ENCODE data around the gene NRF1.

The NRF1 gene

DNA sequence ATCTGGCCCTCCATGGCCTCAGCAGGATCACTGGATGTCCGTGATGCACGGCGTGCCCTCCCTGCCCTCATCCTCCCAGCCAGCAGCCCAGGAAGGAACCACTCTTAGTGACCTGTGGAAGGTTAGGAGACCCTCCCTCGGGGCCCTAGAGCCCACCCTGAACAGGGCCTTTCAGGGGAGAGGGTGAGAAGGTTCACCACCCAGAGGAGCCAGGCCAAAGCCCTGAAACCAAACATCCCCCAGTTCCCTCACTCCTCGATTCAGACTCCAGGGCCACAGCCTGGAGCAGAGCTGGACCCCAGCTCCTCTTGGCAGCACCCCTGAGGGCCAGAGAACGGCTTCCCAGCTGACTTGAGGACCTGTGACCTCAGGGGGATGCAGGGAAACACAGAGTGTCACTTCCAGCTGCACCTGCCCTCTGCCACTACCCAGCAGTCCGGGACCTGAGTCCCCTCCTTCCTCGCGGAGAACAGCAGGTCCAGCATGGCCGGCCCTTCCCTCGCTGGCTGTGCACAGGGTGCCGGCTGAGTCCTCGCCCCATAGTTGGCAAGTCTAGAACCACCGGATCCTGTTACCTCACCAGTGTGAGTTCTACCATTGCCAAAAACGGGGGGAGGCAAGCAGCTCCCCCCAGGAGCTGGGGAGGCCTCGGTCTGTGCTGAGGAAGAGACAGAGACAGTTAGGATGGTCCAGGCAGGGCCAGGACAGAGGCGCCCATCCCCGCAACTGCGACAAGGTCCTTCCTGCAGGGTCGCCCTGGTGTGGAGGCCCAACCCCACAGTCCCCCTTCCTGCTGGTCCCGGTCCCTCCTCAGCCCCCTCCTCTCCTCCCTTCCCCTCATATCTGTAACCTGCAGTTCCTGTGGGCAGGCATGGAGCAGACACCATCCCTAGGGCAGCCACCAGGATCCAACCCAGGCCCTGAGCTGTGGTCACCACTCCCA lies 158.6 kb downstream of the NRF1 start:
- no peak for DNase-seq (ENCODE audit: low spot score in 2 of 2)
- Mint-ChIP-seq H3K4me1 (peaks cover 34% of the 10 kb centered on the region), H3K9me3 (no peaks in the 10 kb centered on the region), H3K36me3 (no peaks in the 10 kb centered on the region), H3K4me3 (no peak overlapping the region), H3K27ac (no peak overlapping the region)
- no peak for ATAC-seq

DNA sequence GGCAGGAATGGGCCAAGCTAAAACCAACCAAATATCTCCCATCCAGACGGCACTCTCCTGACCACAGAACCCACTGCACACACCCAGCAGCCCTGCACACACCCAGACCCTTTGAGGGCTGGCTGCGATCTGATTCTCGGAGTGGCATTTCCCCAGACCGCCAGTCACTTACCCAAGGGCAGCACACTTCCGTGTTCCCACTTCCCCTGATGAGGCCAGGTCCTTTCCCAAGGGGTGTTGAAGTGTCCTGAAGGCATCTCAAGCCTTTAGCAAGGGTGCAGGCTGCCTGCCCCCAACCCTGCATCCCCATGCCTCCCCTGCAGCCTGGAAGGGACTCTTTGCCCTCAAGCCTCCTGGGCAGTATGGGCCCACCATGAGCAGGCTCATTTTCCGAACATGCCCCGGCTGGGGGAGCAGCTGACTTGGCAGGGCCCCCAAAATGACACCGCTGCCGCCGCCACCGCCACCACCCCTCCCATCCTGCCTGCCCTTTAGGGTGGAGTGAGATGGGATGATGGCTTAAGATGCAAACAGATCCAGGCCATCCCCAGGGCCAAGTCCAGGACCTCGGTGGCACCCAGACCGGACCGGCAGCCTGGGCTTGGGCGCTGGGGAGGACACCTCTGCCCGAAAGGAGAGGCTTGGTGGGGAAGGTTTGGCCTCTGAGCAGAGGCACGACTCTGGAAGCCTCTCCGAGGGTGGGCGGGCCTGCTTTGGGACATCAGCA lies 159.8 kb downstream of the NRF1 start:
- H3K36me3 Mint-ChIP-seq = no peaks in the 10 kb centered on the region
- H3K27ac Mint-ChIP-seq = peak overlapping the region; percentile 33
- H3K4me1 Mint-ChIP-seq = peaks cover 28% of the 10 kb centered on the region

DNA sequence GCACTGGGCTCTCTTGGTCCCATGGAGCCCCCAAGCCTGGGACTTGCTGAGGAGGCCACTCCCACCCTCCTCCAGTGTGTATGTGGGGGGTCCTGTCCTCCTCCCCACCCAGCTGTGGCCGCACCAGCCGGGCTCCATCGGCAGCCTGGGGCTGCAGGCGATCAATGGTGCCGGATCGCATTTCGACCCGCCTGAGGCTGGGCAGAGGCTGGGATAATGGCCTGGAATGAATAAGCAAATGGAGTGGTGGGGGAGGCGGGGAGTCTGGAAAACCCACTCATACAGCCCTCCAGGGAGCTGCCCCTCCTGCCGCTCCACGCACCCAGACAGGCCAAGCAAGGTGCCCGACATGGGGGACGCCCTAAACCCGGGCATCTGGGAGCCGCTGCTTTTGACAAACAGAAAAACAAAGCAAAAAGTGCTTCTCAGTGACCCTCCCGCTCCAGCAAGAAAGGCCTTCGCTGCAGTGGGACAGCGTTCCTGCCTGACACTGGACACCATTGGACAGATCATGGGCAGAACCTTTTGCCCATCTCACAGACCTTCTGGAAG lies 160.5 kb downstream of the NRF1 start:
- DNase-seq (ENCODE audit: low spot score in 2 of 2) (no peak), ATAC-seq (no peak)
- Mint-ChIP-seq H3K4me1 (peaks cover 23% of the 10 kb centered on the region), H3K4me3 (no peak overlapping the region), H3K27ac (no peak overlapping the region), H3K36me3 (no peaks in the 10 kb centered on the region), H3K9me3 (no peaks in the 10 kb centered on the region)

More for the DNA sequence above, 159.8 kb downstream of the NRF1 start:
- DNase-seq (ENCODE audit: low spot score in 2 of 2) (no peak), ATAC-seq (no peak)
- Mint-ChIP-seq H3K4me3 (no peak overlapping the region), H3K9me3 (no peaks in the 10 kb centered on the region)

DNA sequence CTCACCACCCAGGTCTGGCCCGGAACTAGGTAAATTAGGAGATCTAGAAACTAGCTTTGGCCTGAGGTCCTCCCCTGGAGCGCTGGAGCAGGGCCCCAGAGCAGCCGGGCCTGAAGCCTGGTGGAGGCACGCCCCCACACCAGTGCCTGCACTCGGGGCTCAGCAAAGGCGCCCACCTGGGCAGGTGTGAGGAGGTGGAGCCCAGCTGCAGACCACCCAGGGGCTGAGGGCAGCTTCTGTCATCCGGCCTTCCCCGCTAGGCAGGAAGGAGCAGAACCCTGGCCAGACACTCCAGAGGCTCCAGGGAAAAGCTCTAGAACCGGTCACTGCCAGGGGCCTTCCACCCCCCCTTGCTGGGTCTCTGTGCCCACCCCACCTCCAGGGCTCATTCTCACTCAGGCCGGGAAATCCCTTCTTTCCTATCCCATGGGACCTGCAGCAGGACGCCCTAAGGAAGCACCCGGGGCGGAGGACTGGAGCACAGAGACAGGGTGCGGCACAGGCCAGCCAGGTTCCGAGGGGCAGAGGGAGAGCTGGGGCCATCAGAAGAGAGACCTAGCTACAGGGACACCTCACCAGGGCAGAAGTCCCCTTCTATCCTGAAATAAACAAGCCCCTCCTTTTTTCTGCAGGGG lies 161.2 kb downstream of the NRF1 start:
- H3K9me3 Mint-ChIP-seq = no peaks in the 10 kb centered on the region
- no peak overlapping the region for H3K4me3 Mint-ChIP-seq
- peaks cover 16% of the 10 kb centered on the region for H3K4me1 Mint-ChIP-seq
- ATAC-seq (no peak), DNase-seq (ENCODE audit: low spot score in 2 of 2) (no peak)
- no peak overlapping the region for H3K27ac Mint-ChIP-seq
- H3K36me3 Mint-ChIP-seq = no peaks in the 10 kb centered on the region

DNA sequence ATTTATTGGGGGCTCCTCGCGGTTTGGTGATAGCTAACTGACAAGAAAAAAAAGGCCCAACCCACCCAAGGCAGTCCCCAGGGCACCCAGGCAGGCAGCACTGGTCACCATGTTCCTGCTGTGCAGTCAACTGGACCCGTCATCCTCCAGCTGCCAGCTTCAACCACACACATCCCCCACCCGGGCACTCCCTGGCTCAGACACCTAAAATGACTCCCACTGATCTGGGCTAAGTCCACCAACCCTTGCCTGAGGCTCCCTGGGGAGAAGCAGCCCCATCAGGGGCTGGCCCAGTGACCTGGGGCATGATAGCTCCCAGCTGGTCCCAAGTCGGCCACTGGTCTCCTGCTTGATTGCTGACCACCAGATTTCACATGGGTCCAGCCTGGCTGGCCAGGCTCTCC lies 161.8 kb downstream of the NRF1 start:
- Mint-ChIP-seq H3K9me3 (no peaks in the 10 kb centered on the region), H3K36me3 (no peaks in the 10 kb centered on the region), H3K4me1 (peaks cover 12% of the 10 kb centered on the region), H3K27ac (no peak overlapping the region), H3K4me3 (no peak overlapping the region)
- ATAC-seq = no peak
- DNase-seq (ENCODE audit: low spot score in 2 of 2) = no peak

DNA sequence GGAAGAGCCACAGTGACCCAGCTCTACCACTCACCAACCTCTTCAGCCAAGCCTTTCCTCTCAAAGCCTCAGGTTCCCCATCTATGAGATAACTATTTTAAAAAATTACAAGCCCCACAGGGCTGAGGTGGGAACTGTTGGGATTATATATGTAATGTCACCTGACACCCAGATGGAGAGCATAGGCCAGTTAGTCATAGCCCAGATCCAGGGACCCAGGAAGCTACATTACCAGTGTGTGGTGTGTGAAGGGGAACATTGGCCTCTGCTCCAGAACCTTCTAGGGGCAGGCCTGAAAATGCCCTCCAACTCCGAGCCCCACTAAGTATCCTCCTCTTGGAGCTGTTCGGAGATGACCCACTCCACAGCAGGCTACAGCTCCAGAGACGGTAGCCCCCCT lies 162.4 kb downstream of the NRF1 start:
- Mint-ChIP-seq H3K4me3 (no peak overlapping the region), H3K4me1 (peaks cover 7% of the 10 kb centered on the region)

DNA sequence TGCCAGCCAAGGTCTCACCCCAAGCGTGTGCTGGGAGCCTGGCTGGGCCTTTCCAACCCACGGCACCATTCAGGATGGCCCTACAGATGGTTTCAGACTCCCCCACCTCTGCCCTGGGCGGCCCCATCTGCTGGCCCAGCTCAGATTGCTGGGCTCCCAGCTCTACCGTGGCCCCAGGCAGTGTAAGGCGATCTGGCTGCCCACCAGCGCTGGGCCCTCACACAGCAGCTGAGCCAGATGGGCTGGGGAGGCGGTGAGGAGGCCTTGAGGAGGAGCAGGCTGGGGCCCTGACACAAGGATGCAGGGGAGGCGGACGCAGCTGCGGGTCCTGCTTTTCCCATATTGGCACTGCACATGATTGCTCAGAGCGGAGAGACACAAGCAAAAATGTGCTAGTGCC lies 162.8 kb downstream of the NRF1 start:
- DNase-seq (ENCODE audit: low spot score in 2 of 2) (no peak), ATAC-seq (no peak)
- H3K4me1 Mint-ChIP-seq = peaks cover 6% of the 10 kb centered on the region
- no peak overlapping the region for H3K27ac Mint-ChIP-seq
- H3K36me3 Mint-ChIP-seq = no peaks in the 10 kb centered on the region
- H3K9me3 Mint-ChIP-seq = no peaks in the 10 kb centered on the region
- H3K4me3 Mint-ChIP-seq = no peak overlapping the region

More for the DNA sequence above, 162.4 kb downstream of the NRF1 start:
- DNase-seq (ENCODE audit: low spot score in 2 of 2) = no peak
- ATAC-seq = no peak
- Mint-ChIP-seq H3K36me3 (no peaks in the 10 kb centered on the region), H3K9me3 (no peaks in the 10 kb centered on the region), H3K27ac (no peak overlapping the region)

DNA sequence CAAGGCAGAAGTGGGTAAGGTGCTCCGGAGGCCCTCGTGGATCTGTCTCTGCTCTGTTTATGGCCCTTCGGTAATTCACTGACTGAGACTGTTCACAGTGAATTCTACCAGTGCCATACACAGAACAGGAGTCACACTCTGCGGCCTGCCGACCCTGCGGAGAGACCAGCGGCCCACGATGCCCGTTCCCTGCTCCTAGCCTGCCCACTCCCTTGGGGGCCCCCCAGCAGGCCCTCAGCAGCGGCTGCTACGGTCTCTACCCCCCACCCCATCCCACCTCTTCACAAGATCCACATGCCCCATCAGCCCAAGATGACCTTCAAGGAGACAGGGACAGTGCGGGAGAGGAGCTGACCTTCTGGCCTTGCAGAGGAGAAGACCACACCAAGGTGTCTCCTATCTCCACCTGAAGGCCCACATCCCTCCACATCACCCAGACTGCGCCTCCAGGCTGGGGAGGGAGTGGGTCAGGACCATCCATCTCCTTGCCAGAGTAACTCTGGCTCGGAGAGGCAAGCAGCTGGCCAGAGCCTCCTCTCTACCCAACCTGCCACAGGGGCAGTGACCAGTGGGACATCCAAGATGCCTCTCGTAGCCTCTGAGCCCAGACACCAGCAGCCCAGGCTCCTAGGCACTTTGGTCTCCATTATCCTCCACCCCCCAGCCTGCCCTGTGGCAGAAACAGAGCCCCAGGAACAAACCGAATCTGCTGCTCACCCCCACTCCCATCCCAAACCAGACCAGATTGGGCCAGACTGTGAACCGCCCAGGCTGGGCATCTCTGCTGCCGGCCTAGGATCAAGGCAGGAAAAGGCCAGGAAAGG lies 163.6 kb downstream of the NRF1 start:
- Mint-ChIP-seq H3K9me3 (no peaks in the 10 kb centered on the region), H3K4me3 (no peak overlapping the region), H3K4me1 (peaks cover 6% of the 10 kb centered on the region), H3K27ac (no peak overlapping the region), H3K36me3 (no peaks in the 10 kb centered on the region)
- DNase-seq (ENCODE audit: low spot score in 2 of 2) (no peak), ATAC-seq (no peak)

DNA sequence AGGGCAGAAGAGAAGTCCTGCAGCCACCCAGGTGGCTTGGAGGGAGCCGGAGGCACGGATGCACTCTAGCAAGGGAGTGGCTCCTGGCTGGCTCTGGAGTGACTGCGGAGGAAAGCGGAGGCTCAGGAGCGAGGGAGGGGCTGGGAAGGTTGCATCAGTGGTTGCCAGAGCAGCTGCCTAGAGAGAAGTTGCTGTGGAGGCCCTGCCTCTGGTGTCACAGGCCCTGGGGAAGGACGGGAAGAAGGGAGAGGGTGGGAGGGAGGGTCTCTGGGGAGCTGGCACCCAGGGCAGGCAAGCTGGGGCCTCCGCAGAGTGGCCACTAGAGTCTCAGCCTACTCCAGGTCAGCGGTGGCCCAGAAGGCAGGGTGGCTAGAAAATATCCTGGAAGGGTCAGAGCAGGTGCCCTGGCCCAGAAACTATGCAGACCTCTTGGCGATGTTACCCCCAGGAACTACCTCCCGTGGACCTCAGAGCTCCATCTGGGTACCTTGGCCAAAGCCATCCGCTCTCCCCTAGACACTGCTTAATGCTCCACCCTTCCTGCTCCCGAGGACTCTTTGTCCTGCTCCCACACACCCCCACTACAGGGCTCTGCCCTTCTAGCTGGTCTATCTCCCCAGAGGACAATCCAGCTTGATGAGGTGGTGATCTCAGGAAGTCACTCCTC lies 164.3 kb downstream of the NRF1 start:
- Mint-ChIP-seq H3K4me1 (peaks cover 6% of the 10 kb centered on the region), H3K27ac (no peak overlapping the region), H3K36me3 (no peaks in the 10 kb centered on the region), H3K9me3 (no peaks in the 10 kb centered on the region), H3K4me3 (no peak overlapping the region)
- no peak for DNase-seq (ENCODE audit: low spot score in 2 of 2)
- ATAC-seq = no peak

DNA sequence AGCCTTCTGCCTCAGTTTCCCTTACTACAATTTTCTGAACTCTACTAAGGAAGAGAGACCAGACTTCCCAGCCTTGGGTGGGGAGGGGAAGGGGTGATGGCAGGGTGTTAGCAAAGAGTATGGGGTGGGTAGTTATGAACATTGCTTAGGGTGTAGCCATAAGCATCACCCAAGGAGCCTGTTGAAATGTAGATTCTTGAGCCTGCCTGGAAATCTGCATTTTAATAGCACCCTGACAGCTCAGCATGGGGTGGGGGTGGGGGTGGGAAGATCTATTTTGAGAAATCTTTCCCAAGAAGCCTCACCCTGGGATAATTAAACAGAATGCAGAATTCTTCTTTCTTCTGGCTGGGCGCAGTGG lies 164.8 kb downstream of the NRF1 start:
- H3K4me1 Mint-ChIP-seq = peaks cover 6% of the 10 kb centered on the region

DNA sequence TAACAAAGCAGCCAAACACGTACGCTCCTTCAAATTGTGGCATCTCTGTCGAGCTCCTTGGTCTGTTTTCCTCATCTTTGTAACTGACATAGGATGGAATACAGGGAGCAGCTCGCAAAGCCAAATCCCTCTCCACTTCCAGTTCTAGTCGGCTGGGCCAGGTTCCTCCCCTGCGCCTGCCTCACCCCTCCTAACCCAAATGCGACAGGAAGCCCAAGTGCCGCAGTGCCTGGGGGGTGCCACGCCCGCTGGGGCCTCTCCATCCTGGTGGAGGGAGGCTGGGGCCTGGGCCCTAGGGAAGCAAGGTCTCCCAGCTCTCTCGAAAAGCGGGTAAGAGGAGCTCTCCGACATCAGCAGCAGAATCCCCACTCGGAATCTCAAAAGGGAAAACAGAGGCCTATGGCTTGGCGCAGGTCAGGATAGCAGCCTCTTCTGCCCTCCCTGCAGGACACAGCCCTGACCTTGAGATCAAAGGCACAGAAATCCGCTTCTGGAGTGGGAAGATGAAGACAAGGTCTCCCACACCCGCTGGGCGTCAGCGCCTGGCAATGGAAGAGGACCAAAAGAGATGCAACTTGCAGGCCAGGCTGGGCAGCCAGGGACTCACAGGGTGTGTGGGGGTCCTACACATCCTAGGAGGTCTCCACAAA lies 165.8 kb downstream of the NRF1 start:
- Mint-ChIP-seq H3K27ac (no peak overlapping the region), H3K36me3 (peaks cover 3% of the 10 kb centered on the region), H3K9me3 (no peaks in the 10 kb centered on the region), H3K4me1 (peaks cover 15% of the 10 kb centered on the region), H3K4me3 (no peak overlapping the region)
- ATAC-seq (no peak), DNase-seq (ENCODE audit: low spot score in 2 of 2) (no peak)

More for the DNA sequence above, 164.8 kb downstream of the NRF1 start:
- DNase-seq (ENCODE audit: low spot score in 2 of 2) = no peak
- Mint-ChIP-seq H3K9me3 (no peaks in the 10 kb centered on the region), H3K4me3 (no peak overlapping the region), H3K36me3 (no peaks in the 10 kb centered on the region), H3K27ac (no peak overlapping the region)
- no peak for ATAC-seq

DNA sequence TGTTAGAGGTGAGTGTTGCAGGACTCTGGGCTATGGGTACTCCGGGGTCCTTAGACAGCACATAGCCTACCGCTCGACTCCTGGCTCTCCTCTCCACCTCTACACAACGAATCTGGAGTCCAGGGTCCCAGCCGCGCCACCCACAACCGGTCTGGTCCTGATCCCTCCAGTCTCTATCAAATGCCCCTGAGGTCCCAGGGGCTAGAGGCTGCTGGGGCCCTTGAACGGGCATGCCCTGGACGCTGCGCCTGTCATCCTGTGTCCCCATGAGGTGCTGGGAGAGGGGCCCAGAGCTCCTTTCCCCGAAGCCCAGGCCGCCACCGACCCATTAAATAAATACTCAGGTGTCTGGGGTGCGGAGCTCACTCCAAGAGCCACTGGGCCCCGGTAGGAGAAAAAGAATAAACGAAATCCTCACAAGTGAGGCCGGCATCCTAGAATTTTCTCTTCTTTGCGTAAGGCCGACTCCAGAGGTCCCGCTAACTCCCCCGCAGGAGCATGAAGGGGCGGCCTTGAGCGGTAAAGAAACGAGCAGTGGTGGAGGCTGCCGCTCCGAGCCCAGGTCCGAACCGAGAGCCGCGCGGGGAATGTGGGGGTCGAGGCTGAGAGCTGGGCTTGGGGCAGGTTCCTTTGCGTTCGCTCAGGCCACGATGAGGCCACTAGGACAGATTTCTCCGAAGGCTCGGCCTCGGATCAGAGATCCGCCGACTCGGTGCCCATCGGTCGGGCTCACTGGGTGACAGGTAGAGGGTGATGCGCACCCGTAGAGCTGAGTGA lies 166.7 kb downstream of the NRF1 start:
- no peak overlapping the region for H3K27ac Mint-ChIP-seq
- no peak for ATAC-seq

More for the DNA sequence above, 166.7 kb downstream of the NRF1 start:
- Mint-ChIP-seq H3K4me3 (peak overlapping the region; percentile 78), H3K36me3 (peaks cover 9% of the 10 kb centered on the region), H3K9me3 (no peaks in the 10 kb centered on the region), H3K4me1 (peaks cover 24% of the 10 kb centered on the region)
- DNase-seq (ENCODE audit: low spot score in 2 of 2) = no peak
